HepG2 (cell line): ENCODE measurements around the gene FPGS. TPM values are rescaled to one million over a fixed set of nuclear protein-coding genes. Genes with fewer than 3 reads are reported as not detected.

Source experiments
- FOXK1 ChIP-seq: sonication (generic); formaldehyde crosslinking; IDR thresholded peaks from 2 replicates; pipeline ENCODE4 v1.4.0; 2020; ENCODE audit warnings: low read depth, missing genetic modification reagents, borderline replicate concordance
- HNF4G ChIP-seq, 2 experiments: sonication (generic) in 1 of 2; formaldehyde crosslinking in 1 of 2; IDR thresholded peaks; 2 replicates each; pipeline versions ENCODE4 v1.4.0 to v1.6.1; 2011 to 2020; ENCODE audit warnings: borderline replicate concordance in 2 of 2, low read depth in 2 of 2, mild to moderate bottlenecking in 2 of 2, low read length in 1 of 2, missing genetic modification reagents in 1 of 2, moderate library complexity in 1 of 2
- HOXA9 ChIP-seq: sonication (generic); formaldehyde crosslinking; IDR thresholded peaks from 2 replicates; pipeline ENCODE4 v1.8.1; 2022; ENCODE audit warnings: missing genetic modification reagents, mild to moderate bottlenecking, moderate library complexity, borderline replicate concordance
- KDM5B ChIP-seq: sonication (generic); formaldehyde crosslinking; IDR thresholded peaks from 2 replicates; pipeline ENCODE4 v1.4.0; 2020; ENCODE audit warnings: missing genetic modification reagents, mild to moderate bottlenecking, borderline replicate concordance
- MAF1 ChIP-seq: sonication (generic); formaldehyde crosslinking; IDR thresholded peaks from 2 replicates; pipeline ENCODE4 v1.5.0; 2020; ENCODE audit warnings: missing genetic modification reagents, borderline replicate concordance
- MATR3 ChIP-seq: sonication (generic); formaldehyde crosslinking; IDR thresholded peaks from 2 replicates; pipeline ENCODE4 v1.4.0; 2020; ENCODE audit warnings: missing genetic modification reagents
- MAX ChIP-seq: IDR thresholded peaks from 2 replicates; pipeline ENCODE4 v1.6.1; 2012; ENCODE audit warnings: inconsistent platforms
- NCOR1 ChIP-seq: fragments of 200-600 bp; sonication (generic); IDR thresholded peaks from 2 replicates; pipeline ENCODE4 v1.7.0; 2017; ENCODE audit warnings: antibody characterized with exemption, low read length, borderline replicate concordance
- NFAT5 ChIP-seq: sonication (generic); formaldehyde crosslinking; IDR thresholded peaks from 2 replicates; pipeline ENCODE4 v1.4.0; 2020; ENCODE audit warnings: missing genetic modification reagents
- NPAS2 ChIP-seq: sonication (generic); formaldehyde crosslinking; IDR thresholded peaks from 2 replicates; pipeline ENCODE4 v1.8.0; 2022; ENCODE audit warnings: mild to moderate bottlenecking, missing genetic modification reagents, borderline replicate concordance
- PITX1 ChIP-seq: sonication (generic); formaldehyde crosslinking; IDR thresholded peaks from 2 replicates; pipeline ENCODE4 v1.5.1; 2020; ENCODE audit warnings: mild to moderate bottlenecking, missing genetic modification reagents
- RXRA ChIP-seq: sonication (generic); formaldehyde crosslinking; IDR thresholded peaks from 2 replicates; pipeline ENCODE4 v1.5.1; 2020; ENCODE audit warnings: missing genetic modification reagents
- SMARCC2 ChIP-seq: fragments of 450-650 bp; IDR thresholded peaks from 2 replicates; pipeline ENCODE4 v1.6.1; 2017; ENCODE audit warnings: antibody characterized with exemption, mild to moderate bottlenecking
- TBX3 ChIP-seq: fragments of 450-650 bp; IDR thresholded peaks from 2 replicates; pipeline ENCODE4 v1.6.1; 2017; ENCODE audit warnings: antibody characterized with exemption, mild to moderate bottlenecking, inconsistent platforms, borderline replicate concordance
- ZFX ChIP-seq: sonication (generic); formaldehyde crosslinking; IDR thresholded peaks from 2 replicates; pipeline ENCODE4 v1.4.0; 2020; ENCODE audit warnings: mild to moderate bottlenecking, low read depth, missing genetic modification reagents, moderate library complexity
- ZKSCAN1 ChIP-seq: fragments of 150-350 bp; IDR thresholded peaks from 2 replicates; pipeline ENCODE4 v1.6.1; 2014; ENCODE audit warnings: low read length
- ZNF235 ChIP-seq: sonication (generic); formaldehyde crosslinking; IDR thresholded peaks from 2 replicates; pipeline ENCODE4 v1.8.1; 2023; ENCODE audit warnings: mild to moderate bottlenecking, missing genetic modification reagents, borderline replicate concordance
- ZNF3 ChIP-seq: IDR thresholded peaks from 2 replicates; pipeline ENCODE4 v1.7.0; 2017; ENCODE audit warnings: inconsistent platforms
- ZNF333 ChIP-seq: sonication (generic); formaldehyde crosslinking; IDR thresholded peaks from 2 replicates; pipeline ENCODE4 v1.4.0; 2020; ENCODE audit warnings: mild to moderate bottlenecking, missing genetic modification reagents, borderline replicate concordance
- ZNF335 ChIP-seq: sonication (generic); formaldehyde crosslinking; IDR thresholded peaks from 2 replicates; pipeline ENCODE4 v1.4.0; 2020; ENCODE audit warnings: missing genetic modification reagents
- ZNF543 ChIP-seq: sonication (generic); formaldehyde crosslinking; IDR thresholded peaks from 2 replicates; pipeline ENCODE4 v1.4.0; 2020; ENCODE audit warnings: mild to moderate bottlenecking, missing genetic modification reagents
- ZNF720 ChIP-seq: sonication (generic); formaldehyde crosslinking; IDR thresholded peaks from 2 replicates; pipeline ENCODE4 v1.4.0; 2020; ENCODE audit warnings: missing genetic modification reagents
- ZNF781 ChIP-seq: sonication (generic); formaldehyde crosslinking; IDR thresholded peaks from 2 replicates; pipeline ENCODE4 v1.5.1; 2020; ENCODE audit warnings: borderline replicate concordance, mild to moderate bottlenecking, missing genetic modification reagents; ENCODE audit errors: not compliant biosample characterization
- ZNF839 ChIP-seq: sonication (generic); formaldehyde crosslinking; IDR thresholded peaks from 2 replicates; pipeline ENCODE4 v1.4.0; 2020; ENCODE audit warnings: missing genetic modification reagents, mild to moderate bottlenecking, borderline replicate concordance
- polyA plus RNA-seq, 8 experiments: library from polyadenylated mRNA; depleted of rRNA in 3 of 8; stranded (reverse) in 7 of 8; unstranded in 1 of 8; fragments of >200 nt; fragmentation: Illumina TruSeq in 4 of 8; extraction: Trizol in 4 of 8; gene quantifications; 2 replicates each; pipeline versions ENCODE4 v1.2.1 to v1.2.3, GENCODE V29; 2011 to 2016; ENCODE audit warnings: low read depth in 4 of 8, missing spikeins in 1 of 8, mixed read lengths in 1 of 8; ENCODE audit not compliant: insufficient read depth in 1 of 8
- total RNA-seq, 5 experiments: library from RNA; depleted of rRNA; stranded (reverse); fragments of >200 nt; fragmentation: Illumina TruSeq; extraction: Trizol; gene quantifications; 2 replicates each; pipeline ENCODE4 v1.2.3, GENCODE V29; 2016; ENCODE audit warnings: low read depth in 1 of 5
- TF ChIP-seq, protein P1 (sequence below): IDR thresholded peaks from 2 replicates; pipeline ENCODE4 v1.6.1; 2016; ENCODE audit warnings: mild to moderate bottlenecking

The FPGS gene
- total and polyA plus RNA-seq, 2 of the 13 experiments (the other 11 are each of a cell fraction or from before 2014, with no cell fraction given), result 35.6 to 36.8 TPM

- TF ChIP-seq NFAT5 (CRISPR knock-in tag), result no peak
- TF ChIP-seq ZNF335 (CRISPR knock-in tag), result no peak
- TF ChIP-seq ZNF543 (CRISPR knock-in tag), result no peak
- TF ChIP-seq SMARCC2, result no peak
- no peak for TF ChIP-seq HOXA9 (CRISPR knock-in tag)
- no peak for TF ChIP-seq ZNF720 (CRISPR knock-in tag)
- TF ChIP-seq RXRA (CRISPR knock-in tag), result no peak
- no peak for TF ChIP-seq FOXK1 (CRISPR knock-in tag)
- TF ChIP-seq MATR3 (CRISPR knock-in tag), result no peak
- TF ChIP-seq PITX1 (CRISPR knock-in tag), result no peak
- no peak for TF ChIP-seq MAF1
- TF ChIP-seq ZNF839 (CRISPR knock-in tag), result no peak
- TF ChIP-seq ZNF781 (CRISPR knock-in tag), result no peak
- no peak for TF ChIP-seq NPAS2 (CRISPR knock-in tag)
- TF ChIP-seq MAX, result no peak; the same call in 1 of the 2 replicates
- TF ChIP-seq ZNF235 (CRISPR knock-in tag), result no peak
- TF ChIP-seq KDM5B (CRISPR knock-in tag), result no peak
- TF ChIP-seq, protein P1, sequence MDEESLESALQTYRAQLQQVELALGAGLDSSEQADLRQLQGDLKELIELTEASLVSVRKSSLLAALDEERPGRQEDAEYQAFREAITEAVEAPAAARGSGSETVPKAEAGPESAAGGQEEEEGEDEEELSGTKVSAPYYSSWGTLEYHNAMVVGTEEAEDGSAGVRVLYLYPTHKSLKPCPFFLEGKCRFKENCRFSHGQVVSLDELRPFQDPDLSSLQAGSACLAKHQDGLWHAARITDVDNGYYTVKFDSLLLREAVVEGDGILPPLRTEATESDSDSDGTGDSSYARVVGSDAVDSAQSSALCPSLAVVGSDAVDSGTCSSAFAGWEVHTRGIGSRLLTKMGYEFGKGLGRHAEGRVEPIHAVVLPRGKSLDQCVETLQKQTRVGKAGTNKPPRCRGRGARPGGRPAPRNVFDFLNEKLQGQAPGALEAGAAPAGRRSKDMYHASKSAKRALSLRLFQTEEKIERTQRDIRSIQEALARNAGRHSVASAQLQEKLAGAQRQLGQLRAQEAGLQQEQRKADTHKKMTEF (CRISPR knock-in tag), result 0 out of 2 replicates have a peak, but pooled peaks have one; percentile 22
- TF ChIP-seq NCOR1, result no peak
- no peak for TF ChIP-seq ZNF333 (CRISPR knock-in tag)
- no peak for TF ChIP-seq ZKSCAN1
- TF ChIP-seq ZNF3 (CRISPR knock-in tag), result no peak
- peak; percentile 29; the same call in 1 of the 2 replicates for TF ChIP-seq HNF4G (IDR thresholded peaks at IDR 0.05; ENCODE audit: borderline replicate concordance, low read depth, low read length)
- TF ChIP-seq HNF4G (CRISPR knock-in tag; IDR thresholded peaks at IDR 0.05; ENCODE audit: borderline replicate concordance, low read depth), result no peak
- peak; percentile 55; the same call in 1 of the 2 replicates for TF ChIP-seq ZFX (CRISPR knock-in tag)
- TF ChIP-seq TBX3, result no peak
Observed at GRCh38 chr9:127856094-127856728, 53.5 kb downstream of the FPGS start (continued).
